Neural progenitor cell (in vitro differentiated cells): ENCODE measurements around the gene DYNLT1. TPM values are rescaled to one million over a fixed set of nuclear protein-coding genes. Genes with fewer than 3 reads are reported as not detected.

ENCODE experiments used
- DNase-seq: peaks from one replicate; pipeline ENCODE4 v3.0.0-alpha.2; 2016; ENCODE audit warnings: low spot score
- H2AFZ ChIP-seq: fragments of 200-600 bp; sonication (generic); replicated peaks from 2 replicates; pipeline ENCODE4 v1.6.1; 2016; ENCODE audit warnings: antibody characterized with exemption
- H3F3A ChIP-seq: fragments of 200-600 bp; sonication (generic); 2 replicates; pipeline ENCODE4 v1.6.1; 2016; ENCODE audit warnings: antibody characterized with exemption, low read depth
- H3K27ac ChIP-seq: fragments of 200-600 bp; sonication (generic); 2 replicates; pipeline ENCODE4 v1.5.1; 2016; ENCODE audit warnings: mild to moderate bottlenecking
- H3K27me3 ChIP-seq: fragments of 200-600 bp; sonication (generic); 2 replicates; pipeline ENCODE4 v1.6.1; 2016; ENCODE audit warnings: mild to moderate bottlenecking, moderate library complexity
- H3K36me3 ChIP-seq: fragments of 200-600 bp; sonication (generic); 2 replicates; pipeline ENCODE4 v1.5.1; 2016
- H3K4me1 ChIP-seq: fragments of 200-600 bp; sonication (generic); 2 replicates; pipeline ENCODE4 v1.6.1; 2016; ENCODE audit warnings: mixed run types
- H3K4me2 ChIP-seq: fragments of 200-600 bp; sonication (generic); 2 replicates; pipeline ENCODE4 v1.6.1; 2016
- H3K4me3 ChIP-seq: fragments of 200-600 bp; sonication (generic); 2 replicates; pipeline ENCODE4 v1.5.1; 2016
- H3K79me2 ChIP-seq: fragments of 200-600 bp; sonication (generic); 2 replicates; pipeline ENCODE4 v1.6.1; 2016; ENCODE audit warnings: low read depth
- H3K9ac ChIP-seq: fragments of 200-600 bp; sonication (generic); 2 replicates; pipeline ENCODE4 v1.6.1; 2016
- H3K9me3 ChIP-seq: fragments of 200-600 bp; sonication (generic); 2 replicates; pipeline ENCODE4 v1.5.1; 2016; ENCODE audit warnings: low read depth
- H4K20me1 ChIP-seq: fragments of 200-600 bp; sonication (generic); 2 replicates; pipeline ENCODE4 v1.6.1; 2016; ENCODE audit warnings: low read depth
- H3K27ac Mint-ChIP-seq: 3 replicates; pipeline ENCODE4 v1.8.0; 2021; ENCODE audit warnings: mixed read lengths
- H3K27me3 Mint-ChIP-seq: 2 replicates; pipeline ENCODE4 v1.8.0; 2022; ENCODE audit warnings: low read depth, mild to moderate bottlenecking, inconsistent platforms, moderate library complexity, mixed read lengths; ENCODE audit not compliant: insufficient read depth
- H3K36me3 Mint-ChIP-seq: 3 replicates; pipeline ENCODE4 v1.8.0; 2021; ENCODE audit warnings: mixed read lengths
- H3K4me1 Mint-ChIP-seq: 3 replicates; pipeline ENCODE4 v1.8.0; 2021; ENCODE audit warnings: mixed read lengths
- H3K4me3 Mint-ChIP-seq: 3 replicates; pipeline ENCODE4 v1.8.0; 2021; ENCODE audit warnings: mild to moderate bottlenecking, moderate library complexity, mixed read lengths
- H3K9me3 Mint-ChIP-seq: 3 replicates; pipeline ENCODE4 v1.8.0; 2020; ENCODE audit warnings: mixed read lengths
- EZH2 ChIP-seq: fragments of 200-600 bp; sonication (generic); IDR thresholded peaks from 2 replicates; pipeline ENCODE4 v1.6.1; 2017; ENCODE audit warnings: antibody characterized with exemption, mild to moderate bottlenecking, moderate library complexity
- EZH2phosphoT487 ChIP-seq: fragments of 200-600 bp; sonication (generic); IDR thresholded peaks from 2 replicates; pipeline ENCODE4 v1.6.1; 2017; ENCODE audit warnings: antibody characterized with exemption
- total RNA-seq: library from RNA; depleted of rRNA; stranded (reverse); fragments of >200 nt; gene quantifications from 2 replicates; pipeline ENCODE4 v1.2.3, GENCODE V29; 2015; ENCODE audit warnings: low replicate concordance
- TF ChIP-seq, protein P1 (sequence below): fragments of 200-600 bp; sonication (generic); IDR thresholded peaks from 2 replicates; pipeline ENCODE4 v1.5.1; 2017; ENCODE audit warnings: antibody characterized with exemption, mild to moderate bottlenecking

DYNLT1 gene
- total RNA-seq, 1 donor from 2014 or later: 82.8 TPM

DNA sequence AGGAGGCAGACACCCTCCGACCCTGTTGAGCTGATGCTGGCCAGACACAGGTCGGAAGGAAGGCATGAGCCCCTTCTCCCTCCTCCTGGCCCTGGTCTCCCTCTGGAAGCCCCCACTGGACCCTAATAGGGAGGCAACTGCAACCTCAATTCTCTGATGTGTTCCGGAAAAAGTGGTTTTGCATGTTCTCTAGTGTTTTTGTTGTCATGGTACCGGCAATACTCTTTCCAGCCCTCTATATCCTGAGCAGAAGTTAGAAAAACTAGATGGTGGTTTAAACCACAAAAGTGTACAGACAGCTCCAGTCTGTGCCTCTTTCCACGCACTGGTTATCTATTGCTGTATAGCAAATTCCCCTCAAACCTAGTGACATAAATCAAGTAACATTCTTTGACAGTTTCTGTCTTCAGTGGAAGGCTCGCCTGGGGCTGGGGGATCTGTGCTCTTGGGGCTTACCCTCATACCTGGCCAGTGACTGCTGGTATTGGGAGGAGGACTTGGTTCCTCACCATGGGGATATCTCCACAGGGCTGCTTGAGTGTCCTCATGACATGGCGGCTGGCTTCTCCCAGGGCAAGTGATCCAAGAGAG lies 42.3 kb upstream of the DYNLT1 start:
- H3K79me2 ChIP-seq: no peaks in the 10 kb centered on the region
- H3K4me3 ChIP-seq: no peak overlapping the region
- H3K4me1 ChIP-seq: no peaks in the 10 kb centered on the region
- no peak overlapping the region for H3K4me2 ChIP-seq
- Mint-ChIP-seq H3K36me3 (no peaks in the 10 kb centered on the region), H3K4me3 (no peak overlapping the region), H3K9me3 (no peaks in the 10 kb centered on the region), H3K4me1 (no peaks in the 10 kb centered on the region), H3K27ac (no peak overlapping the region), H3K27me3 (peaks cover 10% of the 10 kb centered on the region)
- H3K27me3 ChIP-seq: no peaks in the 10 kb centered on the region
- H3K27ac ChIP-seq: no peak overlapping the region
- TF ChIP-seq EZH2 (no peak), EZH2phosphoT487 (no peak)
- TF ChIP-seq, protein P1, sequence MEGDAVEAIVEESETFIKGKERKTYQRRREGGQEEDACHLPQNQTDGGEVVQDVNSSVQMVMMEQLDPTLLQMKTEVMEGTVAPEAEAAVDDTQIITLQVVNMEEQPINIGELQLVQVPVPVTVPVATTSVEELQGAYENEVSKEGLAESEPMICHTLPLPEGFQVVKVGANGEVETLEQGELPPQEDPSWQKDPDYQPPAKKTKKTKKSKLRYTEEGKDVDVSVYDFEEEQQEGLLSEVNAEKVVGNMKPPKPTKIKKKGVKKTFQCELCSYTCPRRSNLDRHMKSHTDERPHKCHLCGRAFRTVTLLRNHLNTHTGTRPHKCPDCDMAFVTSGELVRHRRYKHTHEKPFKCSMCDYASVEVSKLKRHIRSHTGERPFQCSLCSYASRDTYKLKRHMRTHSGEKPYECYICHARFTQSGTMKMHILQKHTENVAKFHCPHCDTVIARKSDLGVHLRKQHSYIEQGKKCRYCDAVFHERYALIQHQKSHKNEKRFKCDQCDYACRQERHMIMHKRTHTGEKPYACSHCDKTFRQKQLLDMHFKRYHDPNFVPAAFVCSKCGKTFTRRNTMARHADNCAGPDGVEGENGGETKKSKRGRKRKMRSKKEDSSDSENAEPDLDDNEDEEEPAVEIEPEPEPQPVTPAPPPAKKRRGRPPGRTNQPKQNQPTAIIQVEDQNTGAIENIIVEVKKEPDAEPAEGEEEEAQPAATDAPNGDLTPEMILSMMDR: no peak
- H3K9me3 ChIP-seq: no peaks in the 10 kb centered on the region
- H3K9ac ChIP-seq: no peak overlapping the region
- no peaks in the 10 kb centered on the region for H3F3A ChIP-seq
- DNase-seq: no peak
- H2AFZ ChIP-seq: no peak overlapping the region
- no peaks in the 10 kb centered on the region for H3K36me3 ChIP-seq
- no peaks in the 10 kb centered on the region for H4K20me1 ChIP-seq

DNA sequence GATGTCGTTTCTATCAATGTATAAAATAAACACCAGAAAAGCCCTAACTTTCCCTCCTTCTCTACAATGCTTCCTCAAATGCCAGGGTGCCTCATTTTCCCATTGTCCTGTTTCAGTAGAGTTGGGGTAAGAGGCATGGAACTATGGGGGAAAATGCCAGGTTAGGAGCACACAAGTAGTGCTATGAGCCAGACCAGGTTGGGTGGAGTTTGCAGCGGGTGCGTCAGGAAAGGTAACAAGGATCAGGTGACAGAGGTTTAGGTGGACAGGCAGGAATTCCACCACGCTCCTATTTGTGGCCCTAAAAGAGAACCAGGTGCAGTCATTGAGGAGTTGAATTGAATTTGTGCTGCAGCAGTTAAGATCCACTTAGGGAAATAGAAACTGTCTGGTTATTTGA lies 41.8 kb upstream of the DYNLT1 start:
- no peak for DNase-seq
- Histone ChIP-seq H3K4me2 (no peak overlapping the region), H4K20me1 (no peaks in the 10 kb centered on the region), H3K4me1 (no peaks in the 10 kb centered on the region), H3K79me2 (no peaks in the 10 kb centered on the region), H3K36me3 (no peaks in the 10 kb centered on the region), H2AFZ (no peak overlapping the region), H3K9ac (no peak overlapping the region), H3K27me3 (no peaks in the 10 kb centered on the region), H3K27ac (no peak overlapping the region), H3K9me3 (no peaks in the 10 kb centered on the region), H3F3A (no peaks in the 10 kb centered on the region), H3K4me3 (no peak overlapping the region)
- Mint-ChIP-seq H3K4me1 (no peaks in the 10 kb centered on the region), H3K4me3 (no peak overlapping the region), H3K27ac (no peak overlapping the region), H3K27me3 (peaks cover 10% of the 10 kb centered on the region), H3K36me3 (no peaks in the 10 kb centered on the region), H3K9me3 (no peaks in the 10 kb centered on the region)
- TF ChIP-seq EZH2: no peak
- TF ChIP-seq, protein P1: no peak
- TF ChIP-seq EZH2phosphoT487: no peak

DNA sequence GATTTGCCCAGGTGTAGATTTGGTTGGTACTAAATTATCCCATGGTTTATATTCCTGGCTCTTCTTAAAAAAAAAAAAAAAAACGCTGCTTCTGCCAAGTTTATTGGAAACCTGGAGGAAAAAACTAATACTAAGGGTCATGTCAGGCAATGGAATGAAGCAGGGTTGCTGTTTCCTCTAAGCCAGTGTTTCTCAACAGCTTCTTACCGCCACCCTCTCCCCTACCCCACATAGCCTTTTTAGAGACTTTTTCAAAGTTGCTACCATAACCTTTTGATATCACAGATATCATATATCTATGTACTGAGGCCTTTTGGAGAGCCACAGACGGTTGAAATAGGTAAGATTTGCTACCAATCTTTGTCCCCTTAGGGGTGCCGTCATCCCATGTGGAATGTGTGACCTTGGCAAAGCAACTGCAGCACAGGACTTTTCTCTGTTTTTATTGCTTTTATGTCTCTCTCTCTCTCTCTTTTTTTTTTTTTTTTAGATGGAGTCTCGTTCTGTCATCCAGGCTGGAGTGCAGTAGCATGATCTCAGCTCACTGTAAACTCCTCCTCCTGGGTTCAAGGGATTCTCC lies 40.3 kb upstream of the DYNLT1 start:
- TF ChIP-seq, protein P1: no peak
- TF ChIP-seq EZH2phosphoT487 (no peak), EZH2 (no peak)
- H3K4me3 ChIP-seq: no peak overlapping the region
- no peak for DNase-seq
- no peak overlapping the region for H3K27ac Mint-ChIP-seq
- H3K9me3 Mint-ChIP-seq: no peaks in the 10 kb centered on the region
- H3K27ac ChIP-seq: no peak overlapping the region
- H3F3A ChIP-seq: no peaks in the 10 kb centered on the region
- no peaks in the 10 kb centered on the region for H4K20me1 ChIP-seq
- no peaks in the 10 kb centered on the region for H3K4me1 ChIP-seq
- no peaks in the 10 kb centered on the region for H3K9me3 ChIP-seq
- no peaks in the 10 kb centered on the region for H3K27me3 ChIP-seq
- no peak overlapping the region for H2AFZ ChIP-seq
- no peaks in the 10 kb centered on the region for H3K36me3 ChIP-seq
- H3K27me3 Mint-ChIP-seq: peaks cover 7% of the 10 kb centered on the region
- H3K4me2 ChIP-seq: no peak overlapping the region
- H3K4me1 Mint-ChIP-seq: no peaks in the 10 kb centered on the region
- H3K4me3 Mint-ChIP-seq: no peak overlapping the region
- H3K36me3 Mint-ChIP-seq: no peaks in the 10 kb centered on the region
- no peak overlapping the region for H3K9ac ChIP-seq
- H3K79me2 ChIP-seq: no peaks in the 10 kb centered on the region
